Breast epithelium (tissue), 3 donors: ENCODE data around the gene LPP.

ENCODE experiments used
- POLR2A ChIP-seq: fragments of 450-650 bp; IDR thresholded peaks from one replicate; pipeline ENCODE4 v1.6.1; 2016; ENCODE audit warnings: antibody characterized with exemption, mild to moderate bottlenecking, moderate library complexity
- TF ChIP-seq, protein P1 (sequence below), 3 donors: fragments of 450-650 bp; IDR thresholded peaks; one replicate each; pipeline ENCODE4 v1.5.1; 2016 to 2017; ENCODE audit warnings: antibody characterized with exemption in 3 of 3, mild to moderate bottlenecking in 3 of 3, moderate library complexity in 3 of 3

DNA sequence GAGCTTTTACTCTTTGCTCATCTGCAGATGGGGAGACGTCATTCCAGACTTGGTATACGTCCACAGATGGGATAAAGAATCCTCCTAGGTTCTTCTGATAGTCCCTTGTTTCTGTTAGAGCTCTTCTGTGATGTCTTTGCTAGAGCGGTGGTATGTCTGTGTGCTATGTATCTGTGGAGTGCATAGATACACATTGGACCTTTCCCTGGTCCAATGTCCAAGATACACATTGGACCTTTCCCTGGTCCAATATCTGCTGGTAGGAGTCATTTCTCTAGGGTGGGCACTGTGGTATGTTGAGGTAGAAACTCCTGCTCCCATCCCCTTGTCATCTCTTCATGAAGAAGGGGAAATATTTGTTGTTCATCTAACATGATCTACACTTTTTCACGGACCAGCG, 47.5 kb upstream of the LPP start:
- no peak for TF ChIP-seq POLR2A
- TF ChIP-seq, protein P1, sequence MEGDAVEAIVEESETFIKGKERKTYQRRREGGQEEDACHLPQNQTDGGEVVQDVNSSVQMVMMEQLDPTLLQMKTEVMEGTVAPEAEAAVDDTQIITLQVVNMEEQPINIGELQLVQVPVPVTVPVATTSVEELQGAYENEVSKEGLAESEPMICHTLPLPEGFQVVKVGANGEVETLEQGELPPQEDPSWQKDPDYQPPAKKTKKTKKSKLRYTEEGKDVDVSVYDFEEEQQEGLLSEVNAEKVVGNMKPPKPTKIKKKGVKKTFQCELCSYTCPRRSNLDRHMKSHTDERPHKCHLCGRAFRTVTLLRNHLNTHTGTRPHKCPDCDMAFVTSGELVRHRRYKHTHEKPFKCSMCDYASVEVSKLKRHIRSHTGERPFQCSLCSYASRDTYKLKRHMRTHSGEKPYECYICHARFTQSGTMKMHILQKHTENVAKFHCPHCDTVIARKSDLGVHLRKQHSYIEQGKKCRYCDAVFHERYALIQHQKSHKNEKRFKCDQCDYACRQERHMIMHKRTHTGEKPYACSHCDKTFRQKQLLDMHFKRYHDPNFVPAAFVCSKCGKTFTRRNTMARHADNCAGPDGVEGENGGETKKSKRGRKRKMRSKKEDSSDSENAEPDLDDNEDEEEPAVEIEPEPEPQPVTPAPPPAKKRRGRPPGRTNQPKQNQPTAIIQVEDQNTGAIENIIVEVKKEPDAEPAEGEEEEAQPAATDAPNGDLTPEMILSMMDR (IDR thresholded peaks at IDR 0.05): no peak
